GM18909 (cell line): ENCODE results near the gene FIGNL1.

Experiments
- ATAC-seq: cut with Tn5 transposase; IDR thresholded peaks from one replicate; pipeline ENCODE4 v1.9.1; 2021; ENCODE audit warnings: mild to moderate bottlenecking; ENCODE audit not compliant: unreplicated experiment, poor library complexity

The FIGNL1 gene

DNA sequence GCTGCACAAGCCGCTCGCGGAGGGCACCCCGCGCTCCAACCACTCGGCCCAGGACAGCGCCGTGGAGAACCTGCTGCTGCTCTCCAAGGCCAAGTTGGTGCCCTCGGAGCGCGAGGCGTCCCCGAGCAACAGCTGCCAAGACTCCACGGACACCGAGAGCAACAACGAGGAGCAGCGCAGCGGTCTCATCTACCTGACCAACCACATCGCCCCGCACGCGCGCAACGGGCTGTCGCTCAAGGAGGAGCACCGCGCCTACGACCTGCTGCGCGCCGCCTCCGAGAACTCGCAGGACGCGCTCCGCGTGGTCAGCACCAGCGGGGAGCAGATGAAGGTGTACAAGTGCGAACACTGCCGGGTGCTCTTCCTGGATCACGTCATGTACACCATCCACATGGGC lies 50.0 kb downstream of the FIGNL1 start:
- no peak for ATAC-seq

DNA sequence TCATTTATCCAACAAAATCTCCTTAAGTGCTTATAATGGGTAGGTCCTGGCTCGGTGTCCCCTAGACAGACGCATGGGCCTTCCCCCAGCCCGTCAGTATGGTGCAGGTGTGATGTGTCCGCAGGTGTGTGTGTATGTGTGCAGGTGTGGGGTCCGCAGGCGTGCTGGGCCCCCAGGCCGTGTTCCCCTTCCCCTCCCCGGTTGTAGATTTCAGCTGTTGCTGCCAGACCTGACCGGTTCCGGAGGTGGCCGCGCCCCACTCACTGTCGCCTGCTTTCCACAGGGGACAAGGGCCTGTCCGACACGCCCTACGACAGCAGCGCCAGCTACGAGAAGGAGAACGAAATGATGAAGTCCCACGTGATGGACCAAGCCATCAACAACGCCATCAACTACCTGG lies 50.5 kb downstream of the FIGNL1 start:
- no peak for ATAC-seq

DNA sequence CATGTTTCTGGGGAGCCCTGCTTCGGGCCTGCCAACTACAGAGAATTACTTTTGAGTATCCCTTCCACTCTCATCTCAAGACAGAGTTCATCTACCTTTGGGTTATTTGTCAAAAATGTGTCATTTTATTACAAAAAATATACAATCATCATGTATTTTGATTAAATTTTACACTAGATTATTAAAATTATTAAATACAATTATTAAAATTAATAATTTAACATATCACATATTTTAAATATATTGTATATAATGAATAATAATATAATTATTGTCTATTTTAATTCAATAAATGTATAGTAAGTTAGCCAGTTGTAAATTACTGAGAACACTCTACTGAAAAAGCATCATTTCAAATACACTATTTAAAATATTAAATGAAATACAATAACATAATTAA lies 50.9 kb downstream of the FIGNL1 start:
- no peak for ATAC-seq

DNA sequence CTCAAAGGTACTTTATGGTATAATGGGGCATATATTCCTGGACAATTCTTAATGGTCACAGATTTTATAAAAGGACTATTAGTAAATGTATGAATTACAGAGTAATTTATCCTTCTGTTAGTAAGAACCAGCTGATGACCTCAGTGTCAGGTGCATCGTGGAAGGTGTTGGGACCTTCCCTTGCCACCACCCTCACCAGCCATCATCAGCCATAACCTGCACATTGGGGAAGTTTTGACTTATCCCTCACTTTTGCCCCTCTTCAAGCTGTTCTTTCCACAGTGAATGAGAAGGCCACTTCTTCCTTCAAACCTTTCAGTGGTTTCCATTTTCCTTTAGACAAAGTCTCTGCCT lies 52.2 kb downstream of the FIGNL1 start:
- no peak for ATAC-seq

DNA sequence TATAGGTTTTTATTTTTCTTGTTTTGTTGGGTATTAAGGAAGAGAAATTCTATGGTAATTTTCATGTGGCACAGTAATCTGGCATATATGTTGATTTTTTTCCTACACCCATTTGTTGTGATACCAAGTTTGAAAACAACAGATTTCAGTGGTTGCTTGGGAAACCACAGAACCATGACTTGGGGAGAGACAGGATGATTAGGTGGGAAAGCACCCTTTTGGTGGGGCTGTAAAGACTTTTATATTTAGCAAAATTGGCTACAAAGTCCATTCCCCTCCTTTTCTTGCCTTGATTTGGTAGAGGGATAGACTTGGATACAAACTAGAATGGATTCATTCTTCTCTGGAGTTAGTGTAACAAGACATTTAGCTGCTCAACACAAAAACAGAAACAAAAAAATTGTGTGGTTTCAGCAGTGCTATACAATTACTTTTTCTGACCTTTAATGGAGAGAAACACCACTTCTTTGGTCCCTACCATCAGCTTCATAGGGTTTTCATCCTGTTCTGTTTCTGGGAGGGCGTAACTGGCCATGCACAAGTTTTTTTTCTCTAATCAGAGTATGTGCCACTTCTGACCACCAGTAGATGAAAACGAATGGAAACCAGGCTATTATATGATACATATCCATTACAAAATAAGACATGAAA lies 52.7 kb downstream of the FIGNL1 start:
- peak; percentile 74 for ATAC-seq

DNA sequence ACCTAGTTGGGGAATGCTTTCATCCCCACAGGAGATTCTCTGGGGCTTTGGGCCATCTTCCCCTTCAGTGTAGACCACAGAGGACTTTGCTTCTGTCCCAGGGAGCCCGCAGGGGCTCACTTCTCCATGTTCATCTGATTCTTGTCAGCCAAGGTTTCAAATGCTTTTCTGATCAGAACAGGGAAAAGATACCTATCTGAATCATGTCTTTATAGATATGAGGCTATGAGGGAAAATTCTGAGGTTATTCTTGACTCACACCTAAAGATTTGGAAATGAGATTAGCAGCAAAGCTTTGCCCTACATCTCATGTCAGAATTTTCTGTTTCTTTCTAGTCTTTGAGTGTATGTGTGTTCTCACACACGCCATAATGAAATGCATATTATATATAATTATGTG lies 53.3 kb downstream of the FIGNL1 start:
- peak; percentile 15 for ATAC-seq

DNA sequence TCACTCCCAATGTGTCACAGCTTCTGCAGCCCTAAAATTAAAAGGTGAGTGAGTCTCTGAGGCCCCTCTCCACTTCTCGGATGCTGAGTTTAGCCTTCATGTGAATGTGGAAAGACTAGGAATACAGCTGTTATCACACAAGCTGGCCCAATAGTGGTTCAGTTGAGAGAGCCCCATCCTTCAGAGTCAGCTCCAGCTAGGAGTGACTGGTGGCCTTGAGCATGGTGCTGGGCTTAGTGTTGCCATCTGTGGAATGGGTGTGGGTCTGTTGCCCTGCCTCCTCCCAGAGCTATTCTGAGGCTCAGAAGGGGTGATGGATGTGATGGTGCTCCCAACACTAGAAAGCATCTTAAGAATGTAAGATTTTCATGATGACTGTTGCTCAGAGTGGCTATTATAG lies 55.8 kb downstream of the FIGNL1 start:
- ATAC-seq, result no peak
